Nasal cavity respiratory epithelium epithelial cell of viscerocranial mucosa (primary cell): ENCODE results near the gene FBXO2. TPM values are rescaled to one million over a fixed set of nuclear protein-coding genes. Genes with fewer than 3 reads are reported as not detected.

Source experiments
- total RNA-seq: library from RNA; depleted of rRNA; stranded (reverse); fragments of >200 nt; gene quantifications from 2 replicates; pipeline ENCODE4 v1.2.3, GENCODE V29; 2014

FBXO2 gene
- 27.0 and 65.7 TPM in 2 replicates for total RNA-seq

GRCh38 chr1:11654137-11654938 is at the start of gene FBXO2, which contains the start of gene FBXO44:
FBXO2 (minus strand) TSS chr1:11654429; CDS start chr1:11654340, 89 bp downstream.
FBXO44 (plus strand) TSS chr1:11654877; CDS start chr1:11655836, 959 bp downstream.

GRCh38 chr1:11691302-11691914 is 37.2 kb upstream of the FBXO2 start, which contains the start of gene DRAXIN:
DRAXIN (plus strand) TSS chr1:11691710; CDS start chr1:11706259, 14,549 bp downstream.

GRCh38 chr1:11681071-11681771 is 27.0 kb upstream of the FBXO2 start, which contains the start of gene MAD2L2:
MAD2L2 (minus strand) TSS chr1:11681148; CDS start chr1:11680601, 547 bp downstream.

Other genes starting within 250 kb of the FBXO2 start
- gene DISP3, start 175.3 kb downstream of the FBXO2 start, total RNA-seq: 2.0 TPM in 1 of 2 replicates, not detected in the other
- gene FBXO44, start 448 bp upstream of the FBXO2 start, total RNA-seq: 7.5 and 17.2 TPM in 2 replicates
- 11.0 and 16.4 TPM in 2 replicates for gene FBXO6, start 9.8 kb upstream of the FBXO2 start, total RNA-seq
- gene MAD2L2, start 26.7 kb upstream of the FBXO2 start, total RNA-seq: 36.7 and 58.8 TPM in 2 replicates
- under 0.01 TPM in 2 replicates for gene DRAXIN, start 37.3 kb upstream of the FBXO2 start, total RNA-seq
- gene AGTRAP, start 81.7 kb upstream of the FBXO2 start, total RNA-seq: 55.7 and 72.8 TPM in 2 replicates
- gene C1orf167, start 107.8 kb upstream of the FBXO2 start, total RNA-seq: 0.07 TPM in 1 of 2 replicates, not detected in the other
- gene MTHFR, start 151.5 kb upstream of the FBXO2 start, total RNA-seq: 18.8 and 25.1 TPM in 2 replicates
- gene CLCN6, start 151.8 kb upstream of the FBXO2 start, total RNA-seq: 5.5 and 7.4 TPM in 2 replicates
- gene NPPA, start 193.4 kb upstream of the FBXO2 start, total RNA-seq: not detected in 2 replicates
- not detected in 2 replicates for gene NPPB, start 204.5 kb upstream of the FBXO2 start, total RNA-seq